Spleen (tissue), 11 donors: Measurements from ENCODE around the gene OXCT1. TPM values are rescaled to one million over a fixed set of nuclear protein-coding genes. Genes with fewer than 3 reads are reported as not detected.

Source experiments
- DNase-seq: peaks from one replicate; pipeline ENCODE4 v3.0.0-alpha.2; 2020
- H3K27ac ChIP-seq, 8 donors: fragments of 200-600 bp; sonication (generic) in 7 of 8; 1 replicate in 4 of 8; 2 replicates in 4 of 8; pipeline versions ENCODE4 v1.5.0 to v1.8.0; 2016 to 2021; ENCODE audit warnings: inconsistent platforms in 4 of 8, mild to moderate bottlenecking in 4 of 8, moderate library complexity in 1 of 8
- H3K27me3 ChIP-seq, 7 donors: fragments of 200-600 bp; sonication (generic) in 6 of 7; replicated peaks in 1 of 7; 1 replicate in 4 of 7; 2 replicates in 3 of 7; pipeline versions ENCODE4 v1.5.0 to v1.8.0; 2016 to 2021; ENCODE audit warnings: inconsistent platforms in 3 of 7, mild to moderate bottlenecking in 1 of 7
- H3K36me3 ChIP-seq, 6 donors: fragments of 200-600 bp; sonication (generic) in 5 of 6; 1 replicate in 4 of 6; 2 replicates in 2 of 6; pipeline versions ENCODE4 v1.5.0 to v1.8.0; 2016 to 2021; ENCODE audit warnings: inconsistent platforms in 2 of 6
- H3K4me1 ChIP-seq, 6 donors: fragments of 200-600 bp; sonication (generic) in 5 of 6; 1 replicate in 3 of 6; 2 replicates in 3 of 6; pipeline versions ENCODE4 v1.5.0 to v1.8.0; 2016 to 2021; ENCODE audit warnings: inconsistent platforms in 3 of 6
- H3K4me3 ChIP-seq, 8 donors: fragments of 200-600 bp; sonication (generic) in 7 of 8; 1 replicate in 4 of 8; 2 replicates in 4 of 8; pipeline versions ENCODE4 v1.5.0 to v1.8.0; 2016 to 2021; ENCODE audit warnings: inconsistent platforms in 4 of 8, mild to moderate bottlenecking in 4 of 8, moderate library complexity in 2 of 8
- H3K9me3 ChIP-seq, 8 donors: fragments of 200-600 bp; sonication (generic) in 7 of 8; 1 replicate in 4 of 8; 2 replicates in 4 of 8; pipeline versions ENCODE4 v1.5.0 to v1.8.0; 2016 to 2021; ENCODE audit warnings: inconsistent platforms in 4 of 8
- CTCF ChIP-seq, 11 experiments: fragments of 200-600 bp in 7 of 11; fragments of 450-650 bp in 4 of 11; sonication (generic) in 4 of 11; IDR thresholded peaks in 8 of 11; conservative IDR thresholded peaks in 3 of 11; 1 replicate in 7 of 11; 2 replicates in 4 of 11; pipeline versions ENCODE4 v1.4.0 to v1.8.0; 2016 to 2021; ENCODE audit warnings: antibody characterized with exemption in 11 of 11, inconsistent platforms in 4 of 11, mild to moderate bottlenecking in 1 of 11
- POLR2A ChIP-seq, 3 donors: fragments of 450-650 bp; IDR thresholded peaks; one replicate each; pipeline ENCODE4 v1.5.1; 2017; ENCODE audit warnings: antibody characterized with exemption in 3 of 3, mild to moderate bottlenecking in 1 of 3
- POLR2AphosphoS5 ChIP-seq, 3 donors: sonication (generic); formaldehyde crosslinking; IDR thresholded peaks; one replicate each; pipeline ENCODE4 v1.5.1; 2017; ENCODE audit warnings: antibody characterized with exemption in 3 of 3
- WGBS, 5 donors: extraction: QIAGEN DNeasy Blood & Tissue Kit in 3 of 5; methylation state at CpG; one replicate each; pipeline versions ENCODE4 v1.1.5 to v1.1.7; 2013 to 2018; 5-methylcytosine and 5-hydroxymethylcytosine counted together
- intact Hi-C: fragments of 100-400 bp; cut with DNase I; formaldehyde crosslinking; loops from one replicate; pipeline ENCODE4 v1.15.0; 2023; ENCODE audit warnings: low total_unique reads
- polyA plus RNA-seq, 3 donors: library from polyadenylated mRNA; stranded (reverse); fragments of 200-250 nt; gene quantifications; one replicate each; pipeline ENCODE4 v1.2.1, GENCODE V29; 2013
- total RNA-seq, 7 donors: library from RNA; depleted of rRNA in 3 of 7; stranded (reverse); fragments of >200 nt in 3 of 7; fragmentation: NEBNext Ultra II Directional in 4 of 7; extraction: Animal tissue kit (Norgen Biotek cat#: 25700) in 4 of 7; gene quantifications; one replicate each; pipeline versions ENCODE4 v1.1.0 to v1.2.1, GENCODE V29; 2016 to 2021
- donor health status: healthy with polysubstance abuse.
- donor health status: DM: no; HTN: no; CAD: no; lungs with moderate emphysema.
- donor health status: DM: no; HTN: no; CAD: no.
- donor health status: Bipolar disorder and iron deficiency.
- donor health status: healthy.
- donor health status: DM: no; HTN: no; CAD: no.
- donor health status: DM: yes; HTN: yes; CAD: no.

Gene OXCT1
- total and polyA plus RNA-seq, 10 donors, result 7.0 to 16.7 (median 13.5) TPM

- Histone ChIP-seq H3K27me3 (no peaks in the 10 kb centered on the region), H3K4me1 (no peaks in the 10 kb centered on the region), H3K4me3 (no peak overlapping the region), H3K27ac (no peak overlapping the region), H3K36me3 (peaks cover 0 to 67% (median 6%) of the 10 kb centered on the region in 6 donors), H3K9me3 (no peaks in the 10 kb centered on the region)
- TF ChIP-seq POLR2A (IDR thresholded peaks at IDR 0.05) (no peak), CTCF (IDR thresholded peaks at IDR 0.05 in 8 of 11, conservative IDR thresholded peaks at IDR 0.05 in 3 of 11) (no peak), POLR2AphosphoS5 (IDR thresholded peaks at IDR 0.05) (no peak)
- intact Hi-C loops, result no loop called here
- no peak for DNase-seq
- WGBS, 5 donors, result 50 to 97% (median 93%) methylated on average over 1 of the region's 1 CpG
These were observed 108.6 kb downstream of the OXCT1 start for GRCh38 chr5:41761663-41762062.

- Histone ChIP-seq H3K27me3 (no peaks in the 10 kb centered on the region), H3K4me1 (peaks cover 0 to 7% (median 0%) of the 10 kb centered on the region in 6 donors), H3K9me3 (no peaks in the 10 kb centered on the region), H3K4me3 (no peak overlapping the region), H3K27ac (no peak overlapping the region), H3K36me3 (peaks cover 0 to 60% (median 3%) of the 10 kb centered on the region in 6 donors)
- 90 to 100% (median 98%) methylated on average over 1 of the region's 1 CpG for WGBS, 5 donors
- no peak for DNase-seq
- intact Hi-C loops, result no loop called here
- TF ChIP-seq POLR2AphosphoS5 (IDR thresholded peaks at IDR 0.05), result no peak
- TF ChIP-seq CTCF (IDR thresholded peaks at IDR 0.05 in 8 of 11, conservative IDR thresholded peaks at IDR 0.05 in 3 of 11), result no peak
- TF ChIP-seq POLR2A (IDR thresholded peaks at IDR 0.05), result no peak
These were observed 114.5 kb downstream of the OXCT1 start for GRCh38 chr5:41755705-41756104.

- Histone ChIP-seq H3K9me3 (no peaks in the 10 kb centered on the region), H3K36me3 (peaks cover 0 to 52% (median 0%) of the 10 kb centered on the region in 6 donors), H3K4me1 (peaks cover 0 to 7% (median 0%) of the 10 kb centered on the region in 6 donors), H3K27me3 (no peaks in the 10 kb centered on the region), H3K27ac (no peak overlapping the region), H3K4me3 (no peak overlapping the region)
- intact Hi-C loops, result no loop called here
- TF ChIP-seq POLR2A (IDR thresholded peaks at IDR 0.05), result no peak
- TF ChIP-seq POLR2AphosphoS5 (IDR thresholded peaks at IDR 0.05), result no peak
- TF ChIP-seq CTCF (IDR thresholded peaks at IDR 0.05 in 8 of 11, conservative IDR thresholded peaks at IDR 0.05 in 3 of 11), result no peak
- DNase-seq, result no peak
- 77 to 92% (median 84%) methylated on average over 2 of the region's 2 CpGs for WGBS, 5 donors
These were observed 115.4 kb downstream of the OXCT1 start for GRCh38 chr5:41754857-41755256.

GRCh38 chr5:41751867-41752266 lies 118.4 kb downstream of the OXCT1 start:
- DNase-seq, result no peak
- no peak overlapping the region for H3K4me3 ChIP-seq
- no peak overlapping the region for H3K27ac ChIP-seq
- no peaks in the 10 kb centered on the region for H3K27me3 ChIP-seq
- no peaks in the 10 kb centered on the region for H3K9me3 ChIP-seq
- no peak for TF ChIP-seq POLR2AphosphoS5 (IDR thresholded peaks at IDR 0.05)
- TF ChIP-seq CTCF (IDR thresholded peaks at IDR 0.05 in 8 of 11, conservative IDR thresholded peaks at IDR 0.05 in 3 of 11), result no peak
- no peak for TF ChIP-seq POLR2A (IDR thresholded peaks at IDR 0.05)
- peaks cover 0 to 7% (median 0%) of the 10 kb centered on the region in 6 donors for H3K4me1 ChIP-seq
- peaks cover 0 to 52% (median 16%) of the 10 kb centered on the region in 6 donors for H3K36me3 ChIP-seq
- intact Hi-C loops, result no loop called here
